K562 (cell line): ENCODE data around the gene ETV3L. TPM values are rescaled to one million over a fixed set of nuclear protein-coding genes. Genes with fewer than 3 reads are reported as not detected.
A peak's percentile ranks its signal among the peaks of the same experiment; 100 is the strongest.

ENCODE experiments used
- ATAC-seq: fragments of 200-7000 bp; cut with Tn5 transposase; 3 replicates; pipeline ENCODE4 v1.9.1; 2020; ENCODE audit warnings: moderate library complexity
- BruUV-seq: library from RNA; stranded (reverse); fragments of 400-500 nt; replicated peaks from 2 replicates; lab custom pipeline; 2021; lab: Mats Ljungman, UMichigan
- CTCF ChIA-PET: fragments of 300-600 bp; formaldehyde crosslinking; extraction: SDS; loops from one replicate; lab custom pipeline; 2021; ENCODE audit warnings: low intra/inter-chr PET ratio; lab: Yijun Ruan, JAX
- POLR2A ChIA-PET: fragments of 300-600, 350-650 bp; sonication (Branson Sonifier 250); formaldehyde crosslinking; extraction: SDS; loops from one replicate; lab custom pipeline; 2021; ENCODE audit warnings: antibody characterized with exemption, inconsistent platforms; lab: Yijun Ruan, JAX
- DNase-seq, 4 experiments: peaks; one replicate each; pipeline versions ENCODE4 v3.0.0 to v3.0.0-alpha.2; 2011 to 2018; ENCODE audit warnings: low spot score in 3 of 4, mixed read lengths in 3 of 4; ENCODE audit errors: extremely low read depth in 1 of 4
- FAIRE-seq: peaks from 2 replicates; lab custom pipeline; 2011; peaks lifted over from hg19 to GRCh38; lab: Jason Lieb, UNC
- H2AFZ ChIP-seq: 2 replicates; pipeline ENCODE4 v1.6.0; 2011; ENCODE audit warnings: low read depth, low read length, control low read depth, inconsistent platforms
- H3K27ac ChIP-seq: fragments of 200-600 bp; 3 replicates; pipeline ENCODE4 v1.8.0; 2011; ENCODE audit warnings: low read depth, mild to moderate bottlenecking, control low read depth, inconsistent platforms, low read length, moderate library complexity, mixed read lengths; ENCODE audit errors: extremely low read depth
- H3K27me3 ChIP-seq, 2 experiments: fragments of 300-600 bp in 1 of 2; 2 replicates in 1 of 2; 3 replicates in 1 of 2; pipeline versions ENCODE4 v1.6.0 to v1.8.0; 2011; ENCODE audit warnings: inconsistent platforms in 2 of 2, low read length in 2 of 2, mild to moderate bottlenecking in 1 of 2, mixed read lengths in 1 of 2, moderate library complexity in 1 of 2; ENCODE audit not compliant: control insufficient read depth in 2 of 2, insufficient read depth in 2 of 2
- H3K36me3 ChIP-seq: fragments of 300-600 bp; 3 replicates; pipeline ENCODE4 v1.8.0; 2011; ENCODE audit warnings: mild to moderate bottlenecking, low read length, inconsistent platforms; ENCODE audit not compliant: control insufficient read depth, insufficient read depth
- H3K4me1 ChIP-seq, 2 experiments: fragments of 200-600 bp in 1 of 2; replicated peaks in 1 of 2; 2 replicates in 1 of 2; 3 replicates in 1 of 2; pipeline versions ENCODE4 v1.5.1 to v1.8.0; 2011; ENCODE audit warnings: inconsistent platforms in 2 of 2, low read length in 2 of 2, mild to moderate bottlenecking in 1 of 2, mixed read lengths in 1 of 2, moderate library complexity in 1 of 2; ENCODE audit not compliant: control insufficient read depth in 2 of 2, insufficient read depth in 2 of 2
- H3K4me2 ChIP-seq: 2 replicates; pipeline ENCODE4 v1.6.1; 2011; ENCODE audit warnings: low read length, control low read depth, inconsistent platforms, mixed read lengths; ENCODE audit not compliant: insufficient read depth
- H3K4me3 ChIP-seq: fragments of 200-600 bp; sonication (generic), shearing (Covaris generic); 2 replicates; pipeline ENCODE4 v1.5.1; 2016; ENCODE audit warnings: control low read depth, inconsistent platforms
- H3K79me2 ChIP-seq: fragments of 200-600 bp; 3 replicates; pipeline ENCODE4 v1.8.0; 2011; ENCODE audit warnings: low read length, inconsistent platforms; ENCODE audit not compliant: control insufficient read depth, insufficient read depth
- H3K9ac ChIP-seq, 2 experiments: 2 replicates each; pipeline versions ENCODE4 v1.6.0 to v1.6.1; 2011; ENCODE audit warnings: low read depth in 2 of 2, low read length in 2 of 2, control low read depth in 1 of 2, inconsistent platforms in 1 of 2, mild to moderate bottlenecking in 1 of 2, mixed read lengths in 1 of 2; ENCODE audit not compliant: insufficient read depth in 1 of 2
- H3K9me1 ChIP-seq: one replicate; pipeline ENCODE4 v1.6.0; 2011; ENCODE audit warnings: inconsistent platforms, mild to moderate bottlenecking, low read length, moderate library complexity; ENCODE audit not compliant: control insufficient read depth, insufficient read depth
- H3K9me3 ChIP-seq: replicated peaks from 2 replicates; pipeline ENCODE4 v1.5.1; 2011; ENCODE audit warnings: low read depth, low read length, inconsistent platforms; ENCODE audit not compliant: control insufficient read depth, insufficient read depth
- H4K20me1 ChIP-seq: replicated peaks from 2 replicates; pipeline ENCODE4 v1.6.1; 2011; ENCODE audit warnings: low read length, inconsistent platforms, mixed read lengths; ENCODE audit not compliant: control insufficient read depth, insufficient read depth
- EGR1 ChIP-seq: fragments of 450-650 bp; conservative IDR thresholded peaks from 2 replicates; pipeline ENCODE4 v1.6.1; 2017; ENCODE audit warnings: mild to moderate bottlenecking
- MAFF ChIP-seq: IDR thresholded peaks from 2 replicates; pipeline ENCODE4 v1.6.1; 2012; ENCODE audit warnings: low read length, improper control_type of control experiment
- SMARCA5 ChIP-seq: fragments of 450-650 bp; IDR thresholded peaks from 2 replicates; pipeline ENCODE4 v1.6.1; 2016
- TAF7 ChIP-seq: fragments of 450-650 bp; IDR thresholded peaks from 2 replicates; pipeline ENCODE4 v1.6.1; 2016; ENCODE audit warnings: missing genetic modification characterization, missing compliant biosample characterization
- TSC22D4 ChIP-seq: fragments of 450-650 bp; IDR thresholded peaks from 2 replicates; pipeline ENCODE4 v1.6.1; 2016; ENCODE audit warnings: missing genetic modification characterization, missing biosample characterization, control low read depth
- ZNF212 ChIP-seq: fragments of 450-650 bp; formaldehyde crosslinking; IDR thresholded peaks from 2 replicates; pipeline ENCODE4 v1.4.0; 2020; ENCODE audit warnings: mild to moderate bottlenecking
- ZNF699 ChIP-seq: fragments of 250-450 bp; sonication (Bioruptor Pico); IDR thresholded peaks from 2 replicates; pipeline ENCODE4 v1.8.0; 2021; ENCODE audit warnings: mild to moderate bottlenecking, moderate library complexity; ENCODE audit not compliant: insufficient replicate concordance
- ZNF764 ChIP-seq: fragments of 250-450 bp; sonication (Bioruptor Pico); IDR thresholded peaks from 2 replicates; pipeline ENCODE4 v1.4.0; 2020; ENCODE audit warnings: low read depth, mild to moderate bottlenecking, moderate library complexity
- WGBS: fragments of 100-300 bp; shearing (Covaris generic); methylation state at CpG from one replicate; pipeline ENCODE4 v1.1.6; 2016; ENCODE audit warnings: low coverage, mixed read lengths; ENCODE audit not compliant: insufficient coverage; ENCODE audit errors: missing lambda C conversion rate; 5-methylcytosine and 5-hydroxymethylcytosine counted together
- in situ Hi-C: fragments of 300-500 bp; cut with MboI; formaldehyde crosslinking; loops from 4 replicates; pipeline ENCODE4 v1.15.0; 2018; ENCODE audit warnings: inconsistent platforms, mixed read lengths
- intact Hi-C: fragments of 100-400 bp; cut with micrococcal nuclease; formaldehyde crosslinking; loops from 2 replicates; pipeline ENCODE4 v1.14.2; 2022
- polyA plus RNA-seq, 8 experiments: library from polyadenylated mRNA; depleted of rRNA in 4 of 8; stranded (reverse) in 5 of 8; unstranded in 3 of 8; fragments of >200 nt; fragmentation: Nextera tagmentation in 2 of 8; fragmentation: Illumina TruSeq in 1 of 8; extraction: Ambion mirVana in 2 of 8; extraction: Trizol in 1 of 8; gene quantifications; 2 replicates each; pipeline versions ENCODE4 v1.2.1 to v1.2.3, GENCODE V29; 2011 to 2014; ENCODE audit warnings: inconsistent platforms in 1 of 8, missing spikeins in 1 of 8
- total RNA-seq, 7 experiments: library from RNA; depleted of rRNA in 6 of 7; stranded (reverse); fragments of >200 nt in 6 of 7; fragmentation: Illumina TruSeq in 2 of 7; extraction: Trizol in 2 of 7; gene quantifications; 2 replicates each; pipeline versions ENCODE4 v1.2.1 to v1.2.3, GENCODE V29; 2011 to 2021; ENCODE audit warnings: low replicate concordance in 1 of 7

Gene ETV3L
- total and polyA plus RNA-seq, 9 of the 15 experiments (the other 6 are each of a cell fraction or from before 2014, with no cell fraction given), result not detected

DNA sequence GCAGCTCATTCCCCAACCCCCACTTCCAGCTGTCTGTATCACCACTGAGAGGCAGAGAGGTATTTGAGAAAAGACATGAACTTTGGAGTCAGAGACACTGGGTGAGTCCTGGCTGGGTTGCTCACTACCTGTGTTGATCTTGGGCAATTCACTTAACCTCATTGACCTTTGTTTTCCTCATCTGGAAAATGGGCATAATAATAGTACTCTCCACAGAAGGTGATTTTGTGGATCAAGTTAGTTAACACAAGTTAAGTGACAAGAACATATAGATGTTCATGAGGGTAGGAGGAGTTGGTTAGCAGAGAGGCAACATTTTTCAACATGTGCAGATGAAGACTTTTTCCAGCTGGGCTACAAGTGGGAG lies 17.1 kb upstream of the ETV3L start (continued):
- TF ChIP-seq TSC22D4 (tag), result no peak
- no peak for TF ChIP-seq ZNF212 (CRISPR knock-in tag)
- TF ChIP-seq SMARCA5, result peak; percentile 26; the same call in 1 of the 2 replicates
- no peak for TF ChIP-seq TAF7 (tag)
- TF ChIP-seq ZNF699 (CRISPR knock-in tag), result no peak
- TF ChIP-seq ZNF764, result no peak
- TF ChIP-seq, all 486 proteins: peak for 5

DNA sequence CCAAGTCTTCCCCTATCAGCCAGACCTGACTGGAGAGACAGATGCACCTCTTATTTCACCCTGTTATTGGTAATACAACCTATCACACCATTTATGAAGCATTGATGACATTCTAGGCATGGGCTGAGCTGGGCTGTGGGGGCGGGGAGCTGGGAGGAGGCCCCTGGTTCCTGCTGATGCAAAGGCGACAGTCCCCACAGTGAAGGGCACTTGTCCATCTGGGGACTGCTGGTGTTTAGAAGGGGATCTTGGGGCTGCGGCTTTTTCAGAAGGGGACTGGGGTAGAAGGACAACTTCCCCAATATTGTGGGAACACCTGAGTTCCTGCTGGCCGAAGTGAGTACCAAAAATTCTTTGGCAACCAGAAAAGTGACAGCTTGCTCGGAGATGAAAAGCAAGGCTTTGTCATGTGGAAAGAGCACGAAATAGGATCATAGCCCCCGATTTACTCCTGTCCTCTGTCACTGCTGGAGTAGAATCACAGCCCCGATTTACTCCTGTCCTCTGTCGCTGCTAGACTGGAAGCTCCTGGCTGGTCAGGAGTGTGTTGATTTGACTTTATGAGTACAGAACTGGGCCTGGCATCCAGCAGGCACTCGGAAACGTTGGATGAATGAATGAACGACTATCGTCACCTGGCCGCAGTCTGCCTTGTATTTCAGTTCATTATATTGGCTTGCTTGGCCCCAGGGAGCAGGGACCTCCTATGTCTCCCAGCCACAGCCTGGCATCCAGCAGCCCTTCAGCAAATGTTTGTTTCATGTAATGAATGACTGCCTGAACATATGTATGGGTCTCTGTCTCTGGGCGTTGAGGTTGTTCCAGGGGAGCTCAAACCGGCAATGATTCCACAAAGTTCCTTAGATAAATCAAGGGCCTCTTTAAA lies 16.5 kb upstream of the ETV3L start:
- H3K27me3 ChIP-seq, result peaks cover 37 to 43% of the 10 kb centered on the region in 2 experiments
- H3K4me2 ChIP-seq, result no peak overlapping the region
- H3K4me3 ChIP-seq, result no peak overlapping the region
- H3K4me1 ChIP-seq, result peaks cover 0 to 9% of the 10 kb centered on the region in 2 experiments; a peak in 3 of 5 replicates
- DNase-seq (no peak), ATAC-seq (no peak), FAIRE-seq (no peak)
- H3K27ac ChIP-seq, result no peak overlapping the region
- no peaks in the 10 kb centered on the region for H3K9me1 ChIP-seq
- 11% methylated on average over 15 of the region's 16 CpGs for WGBS
- CTCF ChIA-PET, result no interaction called here
- no peak overlapping the region for H2AFZ ChIP-seq
- H3K79me2 ChIP-seq, result no peaks in the 10 kb centered on the region
- TF ChIP-seq MAFF (no peak), EGR1 (0 out of 2 replicates have a peak, but pooled peaks have one; percentile 16)
- intact Hi-C loops (no loop called here), in situ Hi-C loops (no loop called here)
- H3K9ac ChIP-seq, result 0 out of 4 replicates have a peak overlapping the region, but pooled peaks of 1 of the 2 experiments have one; percentile 50
- H4K20me1 ChIP-seq, result no peaks in the 10 kb centered on the region
- no peaks in the 10 kb centered on the region for H3K9me3 ChIP-seq
- POLR2A ChIA-PET, result interaction anchor here (0.6 to 1.0 kb wide), 3 partner anchors 12 to 588 kb away, joined by 3 to 4 read pairs (median 4); no protein-coding TSS in a partner anchor
- no peaks in the 10 kb centered on the region for H3K36me3 ChIP-seq
- BruUV-seq, result no TSS peak
